HG02610 (cell line): ENCODE measurements around the gene PRDX2.

Experiments used
- ATAC-seq: cut with Tn5 transposase; IDR thresholded peaks from one replicate; pipeline ENCODE4 v1.9.1; 2021; ENCODE audit warnings: mild to moderate bottlenecking, moderate library complexity; ENCODE audit not compliant: unreplicated experiment

Gene PRDX2

DNA sequence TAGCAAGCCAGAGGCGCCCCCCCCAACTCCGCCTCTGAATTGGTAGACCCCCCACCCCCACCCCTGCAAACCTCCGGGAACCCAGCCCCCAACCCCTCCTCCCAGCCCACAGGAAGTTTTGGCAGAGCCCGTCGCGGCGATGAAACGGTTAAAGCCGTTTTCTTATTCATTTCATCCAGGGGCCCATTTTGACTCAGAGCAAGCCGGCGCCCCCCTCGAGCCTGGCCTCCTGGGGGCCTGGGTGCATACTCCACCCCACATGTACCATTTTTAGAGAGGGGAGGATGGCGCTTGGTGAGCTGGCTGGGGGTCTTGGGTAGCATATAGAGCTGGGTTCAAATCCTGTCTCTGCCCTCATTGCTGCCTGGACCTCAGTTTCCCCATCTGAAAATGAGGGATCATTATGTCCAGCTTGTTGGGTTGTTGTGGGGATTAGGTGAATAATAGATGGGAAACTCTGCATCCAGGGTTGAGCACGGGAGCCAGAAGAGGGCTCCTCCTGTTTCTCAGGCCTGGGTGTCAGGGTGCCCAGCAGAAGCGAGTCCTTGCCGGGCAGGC lies 18.2 kb downstream of the PRDX2 start:
- ATAC-seq, result no peak

- peak; percentile 20 for ATAC-seq
These were observed 18.9 kb downstream of the PRDX2 start for GRCh38 chr19:12782424-12783290.

- ATAC-seq, result peak; percentile 20
These were observed 19.5 kb downstream of the PRDX2 start for GRCh38 chr19:12782174-12782423.

DNA sequence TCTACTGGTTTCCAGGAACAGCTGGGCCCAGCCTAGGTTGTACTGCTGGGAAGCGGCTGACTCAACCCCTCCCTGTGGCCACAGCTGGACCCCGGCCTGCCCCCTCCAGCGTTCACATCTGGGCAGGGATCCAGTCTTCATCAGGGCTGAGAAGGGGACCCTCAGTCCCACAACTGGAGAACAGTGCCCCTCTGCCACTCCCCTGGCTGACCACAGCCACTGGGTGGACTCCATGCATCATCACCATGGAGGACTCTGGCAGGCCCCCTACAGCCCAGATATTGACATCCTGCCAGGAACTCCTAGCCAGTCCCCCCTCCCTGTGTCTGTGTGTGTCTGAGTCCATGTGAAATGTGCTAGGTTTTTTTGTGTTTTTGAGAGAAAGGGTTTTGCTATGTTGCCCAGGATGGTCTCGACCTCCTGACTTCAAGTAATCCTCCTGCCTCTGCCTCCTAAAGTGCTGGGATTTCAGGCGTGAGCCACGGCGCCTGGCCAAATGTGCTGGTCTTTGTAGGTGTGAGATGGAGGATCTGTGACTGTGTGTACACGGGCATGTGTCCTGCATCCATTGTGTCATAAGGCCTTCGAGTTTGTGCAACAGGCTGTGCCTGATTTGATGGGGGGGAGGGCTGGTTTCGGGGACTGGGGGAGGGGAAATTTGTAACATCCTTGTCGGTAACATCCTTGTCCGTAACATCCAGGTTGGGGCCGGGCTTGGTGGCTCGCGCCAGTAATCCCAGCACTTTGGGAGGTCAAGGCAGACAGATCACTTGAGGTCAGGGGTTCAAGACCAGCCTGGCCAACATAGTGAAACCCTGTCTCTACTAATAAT lies 22.2 kb downstream of the PRDX2 start:
- ATAC-seq, result no peak

- no peak for ATAC-seq
These were observed 22.8 kb downstream of the PRDX2 start for GRCh38 chr19:12778905-12779161.

DNA sequence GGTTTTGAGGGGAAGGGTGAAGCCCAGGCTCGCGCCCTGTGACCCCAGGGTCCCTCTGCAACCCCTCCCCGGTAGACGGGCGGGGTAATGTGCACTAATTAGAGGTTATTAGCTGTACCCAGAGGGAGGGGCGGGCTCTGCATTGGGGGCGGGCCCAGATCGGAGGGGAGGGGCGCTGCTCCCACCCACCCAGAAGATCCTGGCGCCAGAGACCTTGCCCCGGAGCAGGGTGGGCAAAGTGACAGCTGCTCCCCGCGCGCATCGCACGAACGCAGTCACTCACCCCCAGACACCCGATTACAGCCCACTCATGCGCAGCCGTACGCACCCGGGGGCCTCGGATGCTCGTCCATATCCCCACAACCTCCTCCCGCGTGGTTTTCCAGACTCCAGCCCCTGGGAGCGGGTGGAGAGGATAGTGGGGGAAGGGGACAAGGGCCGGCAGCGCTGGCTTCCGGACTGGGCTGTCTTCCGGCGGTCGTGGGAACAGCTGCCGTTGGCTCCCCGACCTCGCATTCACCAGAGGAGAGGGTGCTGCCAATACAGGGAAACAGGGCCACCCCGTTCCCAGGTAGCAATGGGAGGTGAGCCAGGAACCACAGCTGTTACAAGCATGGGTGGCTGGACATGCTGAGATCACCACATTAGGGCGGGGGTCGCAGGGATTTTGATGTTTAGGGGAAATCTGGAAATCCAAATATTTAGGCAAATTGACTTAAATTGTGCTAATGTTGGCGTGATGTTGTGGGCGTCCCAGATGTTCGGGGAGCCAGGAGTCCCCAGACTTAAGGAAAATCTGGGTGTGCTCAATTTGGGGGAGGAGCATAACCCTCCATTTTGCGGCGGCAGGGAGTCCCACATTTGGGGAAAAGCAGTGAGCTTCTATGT lies 23.3 kb downstream of the PRDX2 start:
- ATAC-seq, result no peak

DNA sequence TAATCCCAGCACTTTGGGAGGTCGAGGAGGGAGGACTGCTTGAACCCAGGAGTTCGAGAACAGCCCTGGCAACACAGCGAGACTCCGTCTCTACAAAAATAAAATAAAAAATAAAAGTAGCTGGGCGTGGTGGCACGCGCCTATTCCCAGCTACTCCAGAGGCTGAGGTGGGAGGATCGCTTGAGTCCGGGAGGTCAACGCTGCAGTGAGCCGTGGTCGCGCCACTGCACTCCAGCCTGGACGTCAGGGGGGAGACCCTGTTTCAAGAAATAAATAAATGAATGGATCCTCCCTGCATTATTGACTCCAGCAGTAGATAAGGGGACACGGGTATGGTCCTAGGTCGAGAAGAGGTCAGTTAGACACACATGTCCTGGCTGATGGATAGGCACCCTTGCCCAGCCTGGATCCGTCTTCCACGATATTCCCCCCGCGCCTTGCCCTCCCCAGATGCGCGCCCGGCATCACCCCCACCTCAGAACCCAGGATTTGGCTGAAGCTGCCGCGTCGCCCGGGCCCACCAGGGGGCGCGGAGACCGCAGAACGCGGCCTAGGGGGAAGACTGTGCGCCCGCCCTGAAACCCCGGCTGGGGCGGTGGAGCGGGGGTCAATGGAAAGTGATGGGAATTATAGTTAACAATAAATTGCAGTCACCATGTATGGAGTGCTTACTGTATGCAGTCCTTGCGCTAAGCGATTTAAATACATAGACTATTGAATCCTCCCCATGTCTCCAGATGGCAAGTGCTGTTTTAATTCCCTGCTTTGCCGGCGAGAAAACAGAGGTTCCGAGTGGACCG lies 24.2 kb downstream of the PRDX2 start:
- no peak for ATAC-seq

- ATAC-seq, result no peak
These were observed 26.7 kb downstream of the PRDX2 start, which contains the start of gene HOOK2 for GRCh38 chr19:12774588-12775555. HOOK2 (minus strand) TSS chr19:12775552; CDS start chr19:12775449, 103 bp downstream.

DNA sequence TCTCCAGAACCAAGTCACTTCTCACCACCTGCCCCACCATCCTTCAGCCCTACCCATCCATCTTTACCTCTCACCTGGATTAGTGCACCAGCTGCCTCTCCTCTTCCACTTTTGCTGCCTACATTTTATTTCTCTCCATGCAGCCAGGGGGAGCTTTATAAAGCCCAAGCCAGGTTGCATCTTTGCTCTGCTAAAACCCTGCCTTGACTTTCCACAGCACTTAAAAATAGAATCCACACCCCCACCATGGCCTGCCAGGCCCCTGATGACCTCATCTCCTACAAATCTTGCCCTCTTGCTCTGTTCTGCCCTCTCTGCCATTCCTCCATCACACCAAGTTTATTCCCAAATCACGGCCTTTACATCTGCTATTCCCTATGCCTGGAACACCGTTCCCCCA lies 28.0 kb downstream of the PRDX2 start:
- no peak for ATAC-seq

GRCh38 chr19:12772323-12772722 lies 29.3 kb downstream of the PRDX2 start:
- no peak for ATAC-seq

GRCh38 chr19:12770922-12771321 lies 30.7 kb downstream of the PRDX2 start:
- ATAC-seq, result no peak

DNA sequence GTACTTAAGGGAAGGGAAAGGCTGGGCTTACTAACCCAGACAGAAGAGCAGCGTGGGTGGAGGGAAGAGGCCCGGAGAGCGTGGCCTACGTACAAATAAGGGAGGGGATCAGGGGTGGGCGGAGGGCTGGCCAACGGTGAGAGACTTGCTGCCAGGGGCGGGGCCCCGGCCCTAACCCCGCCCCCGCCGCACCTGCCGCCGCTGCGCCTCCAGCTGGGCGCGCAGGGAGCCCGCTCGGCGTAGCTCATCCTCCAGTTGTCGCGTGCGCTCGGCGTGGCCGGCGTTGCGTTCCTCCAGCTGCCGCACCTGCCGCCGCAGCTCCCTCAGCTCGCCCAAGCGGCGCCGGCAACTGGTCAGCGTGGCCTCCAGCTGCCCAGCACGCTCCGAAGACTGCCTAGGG lies 31.9 kb downstream of the PRDX2 start:
- no peak for ATAC-seq

DNA sequence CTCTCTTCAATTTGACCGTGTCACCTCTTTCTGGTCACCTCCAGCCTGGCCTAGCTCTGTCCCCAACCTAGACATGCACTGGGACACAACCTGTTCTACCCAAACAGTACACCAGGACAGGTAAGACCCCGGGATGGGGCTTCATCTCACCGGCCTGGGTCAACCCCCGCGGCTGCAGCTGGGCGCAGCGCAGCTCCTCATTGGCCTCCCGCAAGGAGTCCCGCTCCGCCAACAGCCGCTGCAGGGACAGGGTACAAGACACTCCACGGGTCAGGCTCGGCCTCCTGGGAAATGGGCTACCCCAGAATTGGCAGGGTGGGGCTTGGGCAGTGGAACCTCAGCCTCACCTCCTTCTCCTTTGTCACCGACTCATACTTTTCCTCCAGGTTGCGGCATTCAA lies 33.9 kb downstream of the PRDX2 start:
- no peak for ATAC-seq

DNA sequence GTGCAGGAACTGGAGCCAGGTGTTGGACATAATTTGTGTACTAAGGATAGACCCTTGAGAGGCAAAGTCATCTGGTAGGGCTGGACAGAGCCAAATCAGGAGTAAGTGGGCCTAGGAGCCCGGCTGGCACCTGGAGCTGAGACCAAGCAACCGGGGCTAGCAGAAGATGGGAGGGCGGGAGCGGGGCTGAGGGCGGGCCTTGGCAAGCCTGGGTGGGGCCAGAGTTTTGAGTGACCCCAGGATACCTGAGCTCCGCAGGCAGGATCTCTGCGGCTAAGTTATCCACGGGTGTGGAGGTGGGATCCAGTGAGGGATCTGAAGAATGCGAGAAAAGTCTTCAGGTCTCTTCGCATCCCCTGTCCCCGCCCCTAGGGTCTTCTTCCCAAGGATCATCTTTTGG lies 34.5 kb downstream of the PRDX2 start:
- no peak for ATAC-seq

DNA sequence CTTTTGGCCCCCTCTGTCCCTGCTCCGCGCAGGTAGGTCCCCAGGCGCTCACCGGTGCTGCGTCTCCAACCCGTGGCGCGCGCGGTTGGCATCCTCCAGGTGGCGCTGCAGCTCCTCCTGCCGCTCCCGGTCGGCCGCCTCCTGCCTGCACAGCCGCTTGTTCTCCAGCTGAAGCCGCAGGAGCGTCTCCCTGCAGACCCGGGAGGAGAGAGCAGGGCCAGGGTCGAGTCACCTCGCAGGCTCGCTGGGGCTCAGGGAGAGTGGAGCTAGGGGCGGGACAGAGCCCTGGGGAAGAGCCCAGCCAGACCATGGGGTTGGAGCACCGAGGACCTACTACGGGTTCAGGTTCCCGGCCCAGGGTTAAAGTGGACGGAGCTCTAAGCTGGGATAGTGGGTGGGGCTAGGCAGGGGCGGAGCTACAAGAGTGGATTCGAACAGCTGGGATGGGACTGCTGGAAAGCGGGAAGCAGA lies 35.5 kb downstream of the PRDX2 start:
- ATAC-seq, result no peak

DNA sequence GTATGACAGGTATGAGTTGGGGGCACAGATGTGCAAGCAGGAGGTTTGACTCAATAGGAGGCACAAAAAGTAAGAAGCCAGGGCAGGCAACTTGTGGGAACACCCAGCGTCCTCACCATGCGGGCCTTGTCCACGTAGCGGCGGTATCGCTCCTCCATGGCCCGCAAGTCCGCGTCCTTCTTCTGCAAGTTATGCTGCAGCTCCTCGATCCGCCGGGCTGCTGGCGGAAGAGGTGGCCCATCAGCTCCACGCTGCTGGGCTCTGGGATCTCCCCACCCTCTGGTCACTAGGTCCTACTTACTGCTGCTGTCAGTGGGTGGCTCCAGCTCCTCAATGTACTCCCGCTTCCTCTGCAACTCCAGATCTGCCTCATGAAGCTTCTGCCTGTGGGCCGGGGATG lies 36.9 kb downstream of the PRDX2 start:
- ATAC-seq, result no peak

DNA sequence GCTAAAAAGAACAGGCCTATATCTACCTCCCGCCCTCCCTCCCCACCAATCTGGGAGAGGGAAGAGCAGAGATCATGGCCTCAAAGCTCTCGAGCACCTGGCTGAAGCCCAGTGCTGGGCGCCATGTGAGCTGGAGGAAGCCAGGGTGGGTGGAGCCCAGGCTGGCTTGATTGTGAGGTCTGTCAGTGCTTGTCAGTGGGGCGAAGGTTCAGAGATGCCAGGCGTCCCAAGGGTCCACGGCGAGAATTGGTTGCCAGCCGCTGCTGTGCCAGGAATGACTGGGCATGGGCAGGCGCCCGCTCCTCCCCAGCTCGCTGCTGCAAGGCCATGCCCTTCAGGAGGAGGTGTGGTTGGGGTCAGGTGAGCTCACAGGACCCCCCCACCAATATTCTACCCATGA lies 38.5 kb downstream of the PRDX2 start:
- no peak for ATAC-seq

DNA sequence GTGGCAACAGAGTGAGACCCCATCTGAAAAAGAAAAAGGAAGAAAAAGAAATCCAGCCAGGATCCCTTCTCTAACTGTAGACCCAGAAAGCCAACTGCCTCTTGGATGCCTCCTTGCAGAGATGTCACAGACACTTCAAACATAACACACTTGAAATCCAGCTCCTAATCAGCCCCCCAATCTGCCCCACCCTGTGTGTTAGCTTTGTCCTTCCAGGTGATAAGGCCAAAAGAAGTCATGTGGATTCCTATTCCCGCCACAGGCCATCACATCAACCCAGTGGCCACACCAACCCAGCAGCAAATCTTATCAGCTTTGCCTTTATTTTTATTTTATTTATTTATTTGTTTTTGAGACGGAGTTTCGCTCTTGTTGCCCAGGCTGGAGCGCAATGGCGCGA lies 41.9 kb downstream of the PRDX2 start:
- ATAC-seq, result no peak
